HL-60 (cell line): ENCODE results near the gene IFTAP.

Experiments
- DNase-seq, 2 experiments: peaks; one replicate each; pipeline ENCODE4 v3.0.0-alpha.2; 2010 to 2020; ENCODE audit warnings: low read depth in 1 of 2, low spot score in 1 of 2
- H3K27ac ChIP-seq: fragments of 250-450 bp; sonication (Bioruptor Pico); replicated peaks from 2 replicates; pipeline ENCODE4 v1.5.1; 2020; ENCODE audit warnings: mild to moderate bottlenecking, moderate library complexity
- H3K27me3 ChIP-seq: fragments of 250-450 bp; sonication (Bioruptor Pico); 2 replicates; pipeline ENCODE4 v1.5.1; 2021; ENCODE audit warnings: mild to moderate bottlenecking, moderate library complexity; ENCODE audit not compliant: insufficient read depth, poor library complexity, severe bottlenecking
- H3K4me3 ChIP-seq: replicated peaks from 2 replicates; pipeline ENCODE4 v1.5.1; 2011; ENCODE audit warnings: mild to moderate bottlenecking, control low read depth, low read length; ENCODE audit not compliant: insufficient read depth
- GABPA ChIP-seq: IDR thresholded peaks from 2 replicates; pipeline ENCODE4 v1.6.1; 2012; ENCODE audit warnings: low read depth
- POLR2AphosphoS5 ChIP-seq: IDR thresholded peaks from 2 replicates; pipeline ENCODE4 v1.6.1; 2012; ENCODE audit warnings: low read depth
- SPI1 ChIP-seq: IDR thresholded peaks from 2 replicates; pipeline ENCODE4 v1.6.1; 2012; ENCODE audit warnings: low read depth, mild to moderate bottlenecking, borderline replicate concordance
- TF ChIP-seq, protein P1 (sequence below): IDR thresholded peaks from 2 replicates; pipeline ENCODE4 v1.6.1; 2012; ENCODE audit warnings: low read depth; ENCODE audit not compliant: insufficient replicate concordance
- TF ChIP-seq, protein P2 (sequence below): IDR thresholded peaks from one replicate; pipeline ENCODE4 v1.5.1; 2011; ENCODE audit warnings: low read length, control low read depth, inconsistent platforms; ENCODE audit not compliant: insufficient read depth

IFTAP gene

GRCh38 chr11:36591433-36591832 lies 2.9 kb upstream of the IFTAP start:
- Histone ChIP-seq H3K27ac (no peak overlapping the region), H3K4me3 (no peak overlapping the region), H3K27me3 (no peaks in the 10 kb centered on the region)
- no peak for DNase-seq
- TF ChIP-seq SPI1 (no peak), POLR2AphosphoS5 (no peak), GABPA (no peak)
- TF ChIP-seq, protein P1, sequence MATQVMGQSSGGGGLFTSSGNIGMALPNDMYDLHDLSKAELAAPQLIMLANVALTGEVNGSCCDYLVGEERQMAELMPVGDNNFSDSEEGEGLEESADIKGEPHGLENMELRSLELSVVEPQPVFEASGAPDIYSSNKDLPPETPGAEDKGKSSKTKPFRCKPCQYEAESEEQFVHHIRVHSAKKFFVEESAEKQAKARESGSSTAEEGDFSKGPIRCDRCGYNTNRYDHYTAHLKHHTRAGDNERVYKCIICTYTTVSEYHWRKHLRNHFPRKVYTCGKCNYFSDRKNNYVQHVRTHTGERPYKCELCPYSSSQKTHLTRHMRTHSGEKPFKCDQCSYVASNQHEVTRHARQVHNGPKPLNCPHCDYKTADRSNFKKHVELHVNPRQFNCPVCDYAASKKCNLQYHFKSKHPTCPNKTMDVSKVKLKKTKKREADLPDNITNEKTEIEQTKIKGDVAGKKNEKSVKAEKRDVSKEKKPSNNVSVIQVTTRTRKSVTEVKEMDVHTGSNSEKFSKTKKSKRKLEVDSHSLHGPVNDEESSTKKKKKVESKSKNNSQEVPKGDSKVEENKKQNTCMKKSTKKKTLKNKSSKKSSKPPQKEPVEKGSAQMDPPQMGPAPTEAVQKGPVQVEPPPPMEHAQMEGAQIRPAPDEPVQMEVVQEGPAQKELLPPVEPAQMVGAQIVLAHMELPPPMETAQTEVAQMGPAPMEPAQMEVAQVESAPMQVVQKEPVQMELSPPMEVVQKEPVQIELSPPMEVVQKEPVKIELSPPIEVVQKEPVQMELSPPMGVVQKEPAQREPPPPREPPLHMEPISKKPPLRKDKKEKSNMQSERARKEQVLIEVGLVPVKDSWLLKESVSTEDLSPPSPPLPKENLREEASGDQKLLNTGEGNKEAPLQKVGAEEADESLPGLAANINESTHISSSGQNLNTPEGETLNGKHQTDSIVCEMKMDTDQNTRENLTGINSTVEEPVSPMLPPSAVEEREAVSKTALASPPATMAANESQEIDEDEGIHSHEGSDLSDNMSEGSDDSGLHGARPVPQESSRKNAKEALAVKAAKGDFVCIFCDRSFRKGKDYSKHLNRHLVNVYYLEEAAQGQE: no peak
- TF ChIP-seq, protein P2, sequence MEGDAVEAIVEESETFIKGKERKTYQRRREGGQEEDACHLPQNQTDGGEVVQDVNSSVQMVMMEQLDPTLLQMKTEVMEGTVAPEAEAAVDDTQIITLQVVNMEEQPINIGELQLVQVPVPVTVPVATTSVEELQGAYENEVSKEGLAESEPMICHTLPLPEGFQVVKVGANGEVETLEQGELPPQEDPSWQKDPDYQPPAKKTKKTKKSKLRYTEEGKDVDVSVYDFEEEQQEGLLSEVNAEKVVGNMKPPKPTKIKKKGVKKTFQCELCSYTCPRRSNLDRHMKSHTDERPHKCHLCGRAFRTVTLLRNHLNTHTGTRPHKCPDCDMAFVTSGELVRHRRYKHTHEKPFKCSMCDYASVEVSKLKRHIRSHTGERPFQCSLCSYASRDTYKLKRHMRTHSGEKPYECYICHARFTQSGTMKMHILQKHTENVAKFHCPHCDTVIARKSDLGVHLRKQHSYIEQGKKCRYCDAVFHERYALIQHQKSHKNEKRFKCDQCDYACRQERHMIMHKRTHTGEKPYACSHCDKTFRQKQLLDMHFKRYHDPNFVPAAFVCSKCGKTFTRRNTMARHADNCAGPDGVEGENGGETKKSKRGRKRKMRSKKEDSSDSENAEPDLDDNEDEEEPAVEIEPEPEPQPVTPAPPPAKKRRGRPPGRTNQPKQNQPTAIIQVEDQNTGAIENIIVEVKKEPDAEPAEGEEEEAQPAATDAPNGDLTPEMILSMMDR: no peak

DNA sequence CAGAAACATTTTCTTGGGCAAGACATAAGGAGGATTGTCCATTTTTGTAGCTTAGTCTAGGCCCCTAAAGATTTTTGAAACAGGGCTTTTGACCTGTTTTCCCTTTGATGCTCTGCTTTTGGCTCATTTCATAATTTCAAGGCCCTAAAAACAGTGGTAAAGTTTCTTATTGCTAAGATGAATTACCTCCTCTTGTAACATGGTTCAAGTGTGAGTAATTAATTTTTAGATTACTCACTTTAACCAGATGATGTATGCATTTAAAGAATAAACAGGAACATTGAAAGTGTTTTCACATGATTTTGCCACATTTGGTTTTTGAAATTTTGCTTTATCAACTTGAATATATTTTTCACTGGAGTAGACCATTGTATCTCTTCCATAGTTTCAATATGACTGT lies 2.6 kb downstream of the IFTAP start:
- H3K27me3 ChIP-seq: no peaks in the 10 kb centered on the region
- DNase-seq: no peak
- H3K27ac ChIP-seq: no peak overlapping the region
- no peak overlapping the region for H3K4me3 ChIP-seq
- TF ChIP-seq, protein P1: no peak
- TF ChIP-seq POLR2AphosphoS5 (no peak), GABPA (no peak), SPI1 (no peak)
- TF ChIP-seq, protein P2: no peak

- TF ChIP-seq GABPA (no peak), POLR2AphosphoS5 (no peak), SPI1 (no peak)
- TF ChIP-seq, protein P2: no peak
- TF ChIP-seq, protein P1: no peak
- no peaks in the 10 kb centered on the region for H3K27me3 ChIP-seq
- DNase-seq: no peak
- no peak within 1 kb of the TSS for H3K4me3 ChIP-seq
- H3K27ac ChIP-seq: no peak within 1 kb of the TSS
These were observed 3.7 kb downstream of the IFTAP start, which contains the start of gene RAG2 for GRCh38 chr11:36598051-36598450. Gene RAG2 (minus strand): TSS chr11:36598236. CDS start chr11:36594168, 4,068 bp downstream.
